HG03139 (cell line): ENCODE results near the gene INPP5F.

Experiments
- ATAC-seq: cut with Tn5 transposase; IDR thresholded peaks from one replicate; pipeline ENCODE4 v1.9.1; 2021; ENCODE audit not compliant: unreplicated experiment

INPP5F gene

GRCh38 chr10:119725828-119726675 lies at the start of gene INPP5F:
INPP5F (plus strand) TSS chr10:119726050; CDS start chr10:119726263, 213 bp downstream.
- ATAC-seq = peak; percentile 85

GRCh38 chr10:119677126-119677525 lies 48.7 kb upstream of the INPP5F start:
- ATAC-seq = no peak

GRCh38 chr10:119677904-119678755 lies 47.7 kb upstream of the INPP5F start:
- ATAC-seq = no peak

- no peak for ATAC-seq
These were observed 46.4 kb upstream of the INPP5F start for GRCh38 chr10:119679480-119679829.

- ATAC-seq = no peak
These were observed 45.8 kb upstream of the INPP5F start for GRCh38 chr10:119680050-119680449.

GRCh38 chr10:119680650-119681081 lies 45.2 kb upstream of the INPP5F start:
- ATAC-seq = no peak

- ATAC-seq = peak; percentile 69
These were observed 39.2 kb upstream of the INPP5F start for GRCh38 chr10:119686465-119687191.

- no peak for ATAC-seq
These were observed 38.4 kb upstream of the INPP5F start for GRCh38 chr10:119687192-119688032.

GRCh38 chr10:119688033-119688508 lies 37.8 kb upstream of the INPP5F start:
- no peak for ATAC-seq

GRCh38 chr10:119689016-119689580 lies 36.8 kb upstream of the INPP5F start:
- ATAC-seq = no peak

- ATAC-seq = no peak
These were observed 34.1 kb upstream of the INPP5F start for GRCh38 chr10:119691726-119692125.

GRCh38 chr10:119693262-119693957 lies 32.4 kb upstream of the INPP5F start:
- no peak for ATAC-seq

GRCh38 chr10:119694608-119695007 lies 31.2 kb upstream of the INPP5F start:
- ATAC-seq = no peak

GRCh38 chr10:119700321-119700954 lies 25.4 kb upstream of the INPP5F start:
- no peak for ATAC-seq

- ATAC-seq = no peak
These were observed 24.0 kb upstream of the INPP5F start for GRCh38 chr10:119701861-119702260.

- no peak for ATAC-seq
These were observed 23.3 kb upstream of the INPP5F start for GRCh38 chr10:119702583-119702982.

- no peak for ATAC-seq
These were observed 21.8 kb upstream of the INPP5F start for GRCh38 chr10:119703903-119704508.

GRCh38 chr10:119705434-119705831 lies 20.4 kb upstream of the INPP5F start:
- ATAC-seq = peak; percentile 43
